CD4-positive, alpha-beta T cell treated with Interleukin-1 beta for 1 hour (primary cell): ENCODE results near the gene FDX2.
A peak's percentile ranks its signal among the peaks of the same experiment; 100 is the strongest.
"Not testable (repeated sequence)": the region's sequence is repeated elsewhere in the genome, so short reads cannot be mapped to it uniquely, and the experiment has no call there.

Experiments
- DNase-seq, 2 donors: peaks; one replicate each; pipeline ENCODE4 v3.0.0-alpha.2; 2020 to 2022

The FDX2 gene

DNA sequence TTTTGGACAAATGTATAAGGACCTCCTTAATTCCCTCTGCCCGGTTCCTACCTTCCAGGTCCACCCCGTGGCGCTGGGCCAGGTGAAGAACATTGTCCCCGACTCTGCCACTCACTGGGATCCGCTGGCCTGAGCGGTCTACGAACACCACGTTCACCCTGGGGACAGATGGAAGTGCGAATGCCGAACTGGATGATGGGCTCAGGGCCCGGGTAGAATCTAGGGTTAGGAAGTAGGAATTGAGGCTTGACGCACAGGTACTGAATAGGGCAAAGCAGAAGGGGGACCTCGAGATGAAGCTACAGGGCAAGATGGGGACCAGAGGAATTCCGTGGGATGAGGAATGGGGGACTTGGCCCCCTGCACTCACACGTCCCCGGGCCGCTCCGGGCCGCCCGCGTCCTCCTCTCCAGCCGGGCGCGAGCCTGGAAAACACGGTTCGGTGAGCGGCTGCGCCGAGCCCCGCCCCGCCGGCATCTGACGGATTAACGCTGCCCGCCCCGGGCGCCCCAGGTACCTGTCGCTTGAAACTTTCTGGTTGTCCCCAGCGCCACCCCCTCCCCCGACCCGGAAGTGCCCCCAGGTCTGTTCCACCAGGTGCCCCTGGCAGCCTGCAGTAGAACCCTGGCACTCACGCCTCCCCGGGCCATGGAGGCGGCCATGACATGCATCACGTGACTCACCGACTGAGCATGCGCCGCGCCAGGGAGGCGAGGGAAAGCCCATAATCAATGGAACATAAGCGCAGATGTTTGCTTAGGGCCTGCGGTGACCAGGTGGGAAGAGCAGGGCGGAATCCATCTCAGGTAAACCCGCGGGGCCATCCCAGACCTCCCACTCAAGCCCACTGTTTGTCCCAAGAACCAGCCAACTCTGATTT lies at the start of gene FDX2:
Gene FDX2 (minus strand): TSS at position 681 of the 880 bp plus-strand sequence. CDS start 19 bp downstream, at position 662.
- DNase-seq = peak; percentile 89 to 92

GRCh38 chr19:10365518-10365917 lies 49.7 kb upstream of the FDX2 start:
- no peak for DNase-seq

GRCh38 chr19:10364644-10365043 lies 48.8 kb upstream of the FDX2 start:
- no peak for DNase-seq

GRCh38 chr19:10363789-10364281 lies 48.0 kb upstream of the FDX2 start:
- DNase-seq = no peak

- DNase-seq = no peak
These were observed 46.4 kb upstream of the FDX2 start for GRCh38 chr19:10362259-10362658.

GRCh38 chr19:10361569-10362011 lies 45.8 kb upstream of the FDX2 start:
- DNase-seq = no peak

- no peak for DNase-seq
These were observed 40.6 kb upstream of the FDX2 start for GRCh38 chr19:10356431-10356830.

- peak; percentile 36 to 39 for DNase-seq
These were observed 38.1 kb upstream of the FDX2 start for GRCh38 chr19:10353793-10354391.

- DNase-seq = no peak
These were observed 37.2 kb upstream of the FDX2 start for GRCh38 chr19:10352764-10353671.

DNA sequence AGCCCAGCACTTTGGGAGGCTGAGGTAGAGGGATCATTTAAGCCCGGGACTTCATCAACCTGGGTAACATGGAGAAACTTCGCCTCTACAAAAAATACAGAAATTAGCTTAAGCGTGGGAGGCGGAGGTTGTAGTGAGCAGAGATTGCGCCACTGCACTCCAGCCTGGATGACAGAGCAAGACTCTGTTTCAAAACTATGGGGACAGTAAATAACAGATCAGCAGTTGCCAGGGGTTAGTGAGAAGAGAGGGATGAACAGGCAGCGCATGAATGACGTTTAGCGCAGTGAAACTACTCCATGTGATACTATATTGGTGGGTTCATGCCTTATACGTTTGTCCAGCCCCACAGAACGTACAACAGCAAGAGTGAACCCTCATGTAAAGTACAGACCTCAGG lies 30.7 kb upstream of the FDX2 start:
- DNase-seq = peak in 1 of 2 donors; percentile 66

GRCh38 chr19:10344780-10345179 lies 29.0 kb upstream of the FDX2 start:
- DNase-seq = no peak

DNA sequence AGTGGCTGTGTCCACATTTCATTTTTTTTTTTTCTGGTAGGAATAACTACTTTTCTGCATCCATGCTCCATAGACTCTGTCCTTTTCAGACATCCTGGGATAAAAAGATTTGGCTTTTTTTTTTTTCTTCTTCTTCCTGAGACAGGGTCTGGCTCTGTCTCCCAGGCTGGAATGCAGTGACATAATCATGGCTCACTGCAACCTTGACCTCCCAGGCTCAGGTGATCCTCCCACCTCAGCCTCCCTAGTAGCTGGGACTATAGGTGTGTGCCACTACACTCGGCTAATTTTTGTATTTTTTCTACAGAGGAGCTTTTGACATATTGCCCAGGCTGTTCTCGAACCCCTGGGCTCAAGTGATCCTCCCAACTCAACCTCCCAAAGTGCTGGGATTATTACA lies 27.7 kb upstream of the FDX2 start:
- DNase-seq = no peak

DNA sequence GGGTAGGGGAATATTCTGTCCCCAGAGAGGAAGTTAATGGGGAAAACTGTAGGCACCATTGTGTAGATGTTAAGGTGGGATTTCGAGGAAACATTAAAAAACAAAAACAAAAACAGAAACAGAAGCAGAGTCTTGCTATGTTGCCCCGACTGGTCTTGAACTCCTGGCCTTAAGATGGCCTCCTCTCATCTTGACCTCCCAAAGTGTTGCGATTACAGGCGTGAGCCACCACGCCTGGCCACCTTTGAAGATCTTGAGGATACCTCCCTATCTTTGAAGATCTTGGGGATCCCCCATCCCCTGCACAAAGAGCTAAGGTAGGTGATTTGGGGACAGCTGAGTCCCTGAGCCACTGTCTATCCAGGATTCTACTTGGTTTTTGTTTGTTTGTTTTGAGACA lies 24.2 kb upstream of the FDX2 start:
- no peak for DNase-seq

- peak; percentile 61 to 68 for DNase-seq
These were observed 23.7 kb upstream of the FDX2 start, which contains the start of gene ICAM3 for GRCh38 chr19:10339380-10339960. TSS of gene ICAM3 (minus strand) at chr19:10339624. CDS start at chr19:10339614, 10 bp downstream.

- DNase-seq = no peak
These were observed 23.1 kb upstream of the FDX2 start for GRCh38 chr19:10338940-10339339.

DNA sequence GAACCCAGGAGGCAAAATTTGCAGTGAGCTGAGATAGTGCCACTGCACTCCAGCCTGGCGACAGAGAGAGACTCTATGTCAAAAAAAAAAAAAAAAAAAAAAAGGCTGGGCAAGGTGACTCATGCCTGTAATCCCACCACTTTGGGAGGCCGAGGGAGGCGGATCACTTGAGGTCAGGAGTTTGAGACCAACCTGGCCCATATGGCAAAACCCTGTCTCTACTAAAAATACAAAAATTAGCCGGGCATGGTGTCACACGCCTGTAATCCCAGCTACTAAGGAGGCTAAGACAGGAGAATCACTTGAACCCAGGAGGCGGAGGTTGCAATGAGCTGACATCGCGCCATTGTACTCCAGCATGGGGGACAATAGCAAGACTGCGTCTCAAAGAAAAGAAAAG lies 20.9 kb upstream of the FDX2 start:
- DNase-seq = not testable (repeated sequence)

DNA sequence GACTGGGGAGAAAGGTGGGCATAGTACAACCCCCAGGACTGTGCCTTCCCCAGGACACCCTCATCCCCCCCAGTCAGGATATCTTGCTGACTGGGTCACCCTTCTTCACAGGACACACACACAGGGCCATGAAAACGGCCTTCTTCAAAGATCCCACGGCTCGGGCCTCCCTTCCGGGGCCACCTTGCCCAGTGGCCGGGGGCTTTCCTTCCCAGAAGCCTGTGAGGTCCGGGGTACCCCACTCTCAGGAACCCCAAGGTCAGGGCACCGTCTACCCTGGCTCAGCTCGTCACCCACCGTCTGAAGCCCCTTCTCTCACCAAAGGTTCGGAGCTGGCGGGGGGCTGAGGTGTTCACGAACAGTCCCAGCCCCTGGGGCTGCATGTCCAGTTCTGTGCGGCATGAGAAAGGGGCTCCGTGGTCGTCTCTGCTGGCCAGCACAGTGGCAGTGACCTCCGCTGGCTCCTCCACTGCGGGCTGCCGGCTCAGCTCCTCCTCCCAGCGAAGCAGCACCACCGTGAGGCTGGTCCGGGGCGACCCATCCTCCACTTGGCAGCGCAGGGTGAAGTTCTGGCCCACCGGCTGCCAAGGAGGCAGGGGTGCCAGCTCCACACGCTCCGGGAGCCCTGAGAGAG lies 19.7 kb upstream of the FDX2 start:
- no peak for DNase-seq

- peak; percentile 29 for DNase-seq
These were observed 19.0 kb upstream of the FDX2 start for GRCh38 chr19:10334588-10335351.

DNA sequence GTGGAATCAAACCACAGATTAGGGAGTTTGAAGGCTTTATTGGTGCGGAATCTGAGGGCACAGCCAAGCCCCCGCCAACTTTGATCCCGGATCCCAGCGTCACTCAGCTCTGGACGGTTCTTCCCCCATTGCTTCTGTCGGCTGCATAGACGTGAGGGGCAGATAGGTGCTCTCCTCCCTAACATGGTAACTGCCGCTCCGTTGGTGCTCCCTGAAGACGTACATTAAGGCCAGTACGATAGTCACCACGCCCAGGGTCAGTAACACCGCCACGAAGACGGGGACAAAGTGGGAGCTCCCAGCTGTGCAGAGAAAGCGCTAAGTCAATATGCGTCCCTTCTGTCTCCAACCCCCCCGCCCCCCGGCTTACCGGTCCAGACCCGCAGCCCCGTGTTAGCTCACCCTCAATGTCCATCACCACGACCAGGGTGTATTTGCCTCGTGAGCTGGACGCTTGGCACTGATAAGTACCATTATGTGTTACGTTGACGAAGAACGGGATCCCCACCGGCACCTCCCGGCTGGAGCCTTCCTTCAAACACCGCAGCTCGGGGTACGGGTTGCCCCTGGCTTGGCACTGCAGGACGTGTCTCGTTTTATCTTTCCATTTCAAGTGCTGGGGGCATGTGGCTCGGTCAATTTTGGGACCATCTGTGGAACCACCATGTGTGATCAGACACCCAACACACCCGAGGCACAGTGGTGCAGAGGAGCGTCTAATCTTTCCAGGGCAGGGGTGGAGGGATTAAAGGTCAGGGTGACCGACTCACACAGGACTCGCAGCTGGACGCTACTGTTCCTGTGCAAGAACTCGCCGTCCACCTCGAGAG lies 18.2 kb upstream of the FDX2 start:
- DNase-seq = no peak
